Islet precursor cell (in vitro differentiated cells): ENCODE data around the gene C9orf43.

ENCODE experiments used
- DNase-seq: peaks from one replicate; pipeline ENCODE4 v3.0.0-alpha.2; 2018

Gene C9orf43

DNA sequence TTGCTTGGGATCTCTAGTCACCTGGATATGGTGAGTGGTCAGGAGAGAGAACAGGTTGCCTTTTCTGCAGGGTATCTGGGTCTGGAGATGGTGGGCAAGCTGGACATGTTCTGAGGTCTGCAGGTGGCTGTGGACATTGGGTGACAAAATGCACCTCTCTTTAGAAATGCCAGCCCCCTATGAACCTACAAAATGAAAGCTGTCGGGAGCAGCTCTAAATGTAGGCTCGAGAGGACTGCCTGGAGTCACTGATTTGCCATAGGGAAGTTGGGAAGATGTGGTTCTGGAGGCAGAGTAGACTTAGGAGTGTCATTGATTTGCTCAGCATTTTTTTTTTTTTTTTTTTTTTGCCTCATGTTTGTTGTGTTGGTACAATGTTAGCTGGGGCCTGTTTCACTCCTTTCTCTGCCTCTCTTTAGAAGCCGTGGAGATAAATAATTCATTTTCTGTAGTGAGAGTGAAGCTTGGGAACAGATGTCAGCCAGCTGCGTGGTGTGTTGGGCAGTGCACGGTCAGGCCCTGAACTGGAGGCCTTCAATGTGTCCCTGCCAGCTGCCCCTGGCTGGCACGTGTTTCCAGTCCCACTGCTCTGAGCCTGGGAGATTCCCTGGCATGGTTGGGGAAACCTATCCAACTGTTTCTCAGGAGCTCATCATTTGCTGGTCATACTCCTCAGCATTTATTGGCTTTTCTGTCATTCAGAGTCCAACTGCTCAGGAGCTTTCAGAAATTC, 58.3 kb downstream of the C9orf43 start:
- DNase-seq: peak; percentile 44

DNA sequence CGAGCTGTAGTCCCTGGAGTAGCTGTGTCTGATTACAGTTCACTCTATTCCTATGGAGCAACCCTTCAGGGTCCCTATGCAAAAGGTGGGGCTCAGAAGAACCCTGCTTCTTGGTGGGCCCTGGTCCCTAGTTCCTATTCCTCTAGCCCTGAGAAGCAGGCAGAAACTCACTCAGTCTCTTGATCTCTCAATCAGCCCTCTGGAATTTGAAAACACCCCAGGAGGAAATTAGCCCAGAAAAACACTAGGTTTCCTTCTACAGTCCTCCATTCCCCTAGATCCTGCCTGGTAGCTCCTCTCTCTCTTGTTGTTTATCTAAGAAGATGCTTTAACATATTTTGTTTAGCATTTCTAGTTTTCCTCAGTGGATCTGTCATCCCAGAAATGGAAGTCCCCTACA, 60.6 kb downstream of the C9orf43 start:
- DNase-seq: peak; percentile 15

DNA sequence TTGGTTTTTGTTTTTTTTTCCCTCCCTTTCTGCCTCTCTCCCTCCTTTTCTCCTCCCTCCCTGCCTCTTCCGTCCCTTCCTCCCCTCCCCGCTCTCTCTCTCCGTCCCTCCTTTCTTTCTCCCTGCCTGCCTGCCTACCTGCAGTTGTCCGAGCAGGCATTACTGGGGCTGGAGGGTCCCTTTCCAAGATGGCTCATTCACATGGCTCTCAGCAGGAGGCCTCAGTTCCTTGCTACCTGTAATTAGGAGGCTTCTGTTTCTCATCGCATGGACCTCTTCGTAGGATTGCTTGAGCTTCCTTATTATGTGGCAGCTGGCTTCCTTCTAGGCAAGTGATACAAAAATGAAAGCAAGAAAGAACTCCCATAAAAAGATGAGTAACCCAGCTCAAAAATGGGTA, 61.0 kb downstream of the C9orf43 start:
- DNase-seq: peak; percentile 44

DNA sequence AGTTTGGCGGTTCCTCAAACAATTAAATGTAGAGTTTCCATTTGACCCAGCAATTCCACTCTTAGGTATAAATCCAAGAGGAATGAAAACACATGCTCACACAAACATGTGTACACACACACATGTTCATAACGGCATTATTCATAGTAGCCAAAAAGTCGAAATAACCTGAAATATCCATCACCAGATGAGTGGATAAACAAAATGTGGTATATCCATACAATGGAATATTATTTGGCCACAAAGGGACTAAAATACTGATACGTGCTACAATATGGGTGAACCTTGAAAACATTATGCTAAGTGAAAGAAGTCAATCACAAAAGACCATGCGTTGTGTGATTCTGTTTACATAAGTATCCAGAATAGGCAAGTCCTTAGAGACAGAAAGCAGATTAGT, 61.7 kb downstream of the C9orf43 start:
- no peak for DNase-seq

DNA sequence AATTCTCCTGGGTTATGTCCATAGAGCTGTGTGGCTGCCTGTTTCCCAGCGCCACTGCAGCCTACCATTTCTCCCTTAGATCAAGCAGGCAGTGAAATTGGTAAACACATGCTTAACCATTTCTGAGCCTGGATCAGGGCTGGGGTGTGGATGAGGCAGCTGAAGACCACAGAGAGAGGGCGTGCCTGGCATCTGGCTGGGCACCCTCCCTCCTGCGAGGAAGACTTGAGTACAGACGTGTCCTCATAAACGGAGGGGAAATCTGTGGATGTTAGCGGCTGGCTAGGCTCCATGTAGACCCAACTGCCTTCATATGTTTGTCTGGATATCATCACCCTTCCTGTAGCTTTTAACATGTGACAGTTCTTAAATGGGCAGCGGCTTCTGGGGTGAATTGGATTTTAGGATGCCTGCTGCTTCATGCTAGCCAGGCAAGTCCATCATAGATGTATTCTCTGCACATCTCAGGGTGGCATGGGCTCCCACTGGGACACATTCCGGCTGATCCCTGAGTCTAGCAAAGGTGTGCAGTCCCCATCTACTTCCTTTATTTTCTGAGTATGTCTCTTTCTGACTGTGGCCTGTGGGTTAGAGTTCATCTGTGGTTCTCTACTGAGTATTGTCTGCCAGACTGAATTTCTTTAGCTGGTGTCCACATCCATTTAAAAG, 63.9 kb downstream of the C9orf43 start:
- DNase-seq: peak; percentile 35

DNA sequence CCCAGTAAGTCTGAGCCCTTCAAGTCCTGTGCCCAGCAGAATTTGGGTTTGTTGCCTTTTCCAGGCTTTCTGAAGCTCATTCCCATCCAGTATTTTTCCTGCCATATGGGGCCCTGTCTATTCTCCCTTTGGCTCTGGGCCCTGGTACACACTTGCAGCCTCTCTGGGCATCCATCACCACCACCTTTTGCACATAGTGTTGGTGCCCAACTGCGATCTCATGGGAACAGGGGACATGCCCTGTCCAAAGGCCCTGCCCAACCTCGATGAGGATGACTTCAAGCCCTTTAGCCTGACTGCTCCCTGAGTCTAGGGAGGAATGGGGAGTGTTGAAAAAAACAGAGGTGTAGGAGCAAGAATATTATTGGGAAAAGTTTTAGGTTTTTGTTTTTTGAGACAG, 64.5 kb downstream of the C9orf43 start:
- DNase-seq: peak; percentile 17

DNA sequence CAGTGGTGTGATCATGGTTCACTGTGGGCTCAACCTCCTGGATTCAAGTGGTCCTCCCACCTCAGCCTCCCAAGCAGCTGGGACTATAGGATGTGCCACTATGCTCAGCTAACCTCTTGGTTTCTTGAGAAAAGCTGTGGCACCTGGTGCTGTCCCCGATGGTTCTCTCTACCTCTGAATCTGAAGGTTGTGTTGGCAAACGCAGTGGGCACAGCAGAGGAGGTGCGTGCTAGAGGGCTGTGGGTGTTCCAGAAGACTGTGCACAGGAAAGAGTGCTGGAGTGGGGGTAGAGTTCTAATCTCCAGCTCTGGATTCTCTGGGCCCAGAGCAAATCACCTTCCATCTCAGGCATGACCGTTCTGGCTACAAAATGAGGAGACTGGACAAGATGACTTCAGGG, 65.4 kb downstream of the C9orf43 start:
- peak; percentile 28 for DNase-seq

DNA sequence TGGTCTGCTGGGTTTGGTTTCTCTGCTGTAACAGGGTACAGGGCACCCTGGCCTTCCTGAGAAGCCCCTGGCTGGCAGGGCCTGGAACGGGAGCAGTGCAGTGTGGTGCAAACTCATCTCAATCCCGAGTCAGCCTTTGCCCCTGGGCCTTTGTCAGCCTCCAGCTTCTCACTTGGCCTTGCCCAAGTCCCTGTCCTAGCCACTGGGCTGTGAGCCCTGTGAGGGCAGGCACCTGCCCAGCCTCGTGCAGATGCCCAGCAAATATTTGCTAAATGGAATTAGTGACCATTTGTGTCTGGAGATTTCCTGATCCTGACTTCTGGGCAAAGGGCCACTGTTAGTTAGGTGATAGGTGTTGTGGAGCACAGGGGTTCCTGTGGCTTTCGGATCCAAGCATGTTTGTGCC, 66.0 kb downstream of the C9orf43 start:
- peak; percentile 45 for DNase-seq

DNA sequence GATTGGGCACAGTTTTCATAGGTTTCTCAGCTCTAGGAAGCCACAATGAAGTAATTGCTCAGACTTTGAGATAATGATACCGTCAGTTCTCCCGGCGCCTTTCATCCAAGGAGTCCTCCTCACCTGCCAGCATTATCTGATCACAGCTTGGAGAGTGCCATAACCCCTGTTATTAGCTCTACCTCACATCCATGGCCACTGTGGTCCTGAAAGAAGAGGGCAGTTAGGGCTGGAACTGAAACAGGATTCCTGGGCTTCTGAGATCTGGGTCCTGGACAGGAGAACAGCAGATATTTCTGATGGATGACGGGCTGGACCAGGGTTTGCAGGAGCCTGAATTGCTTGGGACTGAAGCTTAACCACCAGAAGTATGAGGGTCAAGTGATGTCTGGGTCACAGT, 66.5 kb downstream of the C9orf43 start:
- peak; percentile 38 for DNase-seq

DNA sequence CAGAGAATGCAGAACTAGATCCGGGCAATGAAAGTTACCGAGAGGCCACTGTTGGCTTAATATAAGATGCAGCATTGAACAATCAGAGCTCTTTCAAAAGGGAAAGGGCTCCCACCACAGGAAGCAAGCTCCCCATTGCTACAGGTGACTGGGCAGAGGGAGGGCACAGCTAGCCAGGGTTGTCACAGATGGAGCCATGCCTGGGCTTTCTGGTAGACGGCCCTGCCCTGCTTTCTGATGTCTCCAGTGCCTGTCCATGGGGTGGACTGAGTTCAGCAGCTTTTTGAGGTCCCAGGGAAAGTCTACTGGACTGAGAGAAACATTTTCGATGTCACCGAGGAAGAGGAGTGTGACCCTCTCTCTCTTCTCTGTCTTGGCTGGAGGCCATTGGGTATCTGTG, 67.1 kb downstream of the C9orf43 start:
- peak; percentile 31 for DNase-seq

DNA sequence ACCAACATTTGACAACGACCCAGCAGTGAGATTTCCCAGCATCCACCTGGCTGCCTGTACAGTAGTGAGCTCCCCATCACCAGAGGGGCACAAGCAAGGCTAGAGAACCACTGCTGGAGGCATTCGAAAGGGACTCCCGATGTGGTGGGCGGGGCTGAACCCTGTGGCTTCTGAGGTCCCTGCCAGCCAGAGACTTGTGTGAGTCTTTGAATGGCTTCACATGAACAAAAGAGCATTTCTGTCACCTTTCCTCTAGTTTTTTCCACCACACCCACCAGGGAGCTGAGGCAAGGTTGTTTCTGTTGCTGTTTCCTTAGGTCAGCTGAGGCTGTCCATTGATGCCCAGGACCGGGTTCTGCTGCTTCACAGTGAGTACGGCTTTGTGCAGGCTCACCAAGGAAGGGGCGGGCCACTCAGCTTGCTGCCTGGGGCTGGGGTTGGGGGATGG, 68.7 kb downstream of the C9orf43 start:
- DNase-seq: peak; percentile 46
